Vagina (tissue), 2 donors: ENCODE results near the gene AIPL1. TPM values are rescaled to one million over a fixed set of nuclear protein-coding genes. Genes with fewer than 3 reads are reported as not detected.

Source experiments
- DNase-seq, 2 donors: peaks; one replicate each; pipeline ENCODE4 v3.0.0-alpha.2; 2017; ENCODE audit errors: extremely low spot score in 2 of 2
- H3K27ac ChIP-seq: fragments of 200-600 bp; sonication (generic); one replicate; pipeline ENCODE4 v1.5.1; 2019
- H3K27me3 ChIP-seq: fragments of 200-600 bp; sonication (generic); one replicate; pipeline ENCODE4 v1.5.1; 2019
- H3K36me3 ChIP-seq, 2 donors: fragments of 200-600 bp; sonication (generic); one replicate each; pipeline ENCODE4 v1.5.1; 2017 to 2019
- H3K4me1 ChIP-seq: fragments of 200-600 bp; sonication (generic); one replicate; pipeline ENCODE4 v1.5.1; 2019
- H3K4me3 ChIP-seq, 2 donors: fragments of 200-600 bp; sonication (generic); 1 replicate in 1 of 2; 2 replicates in 1 of 2; pipeline ENCODE4 v1.5.1; 2016 to 2019
- H3K9me3 ChIP-seq: fragments of 200-600 bp; sonication (generic); one replicate; pipeline ENCODE4 v1.5.1; 2019
- POLR2A ChIP-seq, 2 donors: fragments of 450-650 bp; IDR thresholded peaks; one replicate each; pipeline ENCODE4 v1.6.1; 2017; ENCODE audit warnings: antibody characterized with exemption in 2 of 2, mild to moderate bottlenecking in 2 of 2, moderate library complexity in 2 of 2
- POLR2AphosphoS5 ChIP-seq, 2 donors: sonication (generic); formaldehyde crosslinking; IDR thresholded peaks; one replicate each; pipeline ENCODE4 v1.9.0; 2017; ENCODE audit warnings: antibody characterized with exemption in 2 of 2, mild to moderate bottlenecking in 2 of 2, low read depth in 1 of 2; ENCODE audit not compliant: insufficient read depth in 1 of 2
- intact Hi-C: fragments of 100-400 bp; cut with DNase I; formaldehyde crosslinking; loops from one replicate; pipeline ENCODE4 v1.15.1; 2023
- total RNA-seq: library from RNA; depleted of rRNA; stranded (reverse); fragments of >200 nt; gene quantifications from one replicate; pipeline ENCODE4 v1.2.3, GENCODE V29; 2016
- TF ChIP-seq, protein P1 (sequence below), 3 experiments: fragments of 450-650 bp in 2 of 3; fragments of 200-600 bp in 1 of 3; sonication (generic) in 1 of 3; IDR thresholded peaks; one replicate each; pipeline ENCODE4 v1.5.1; 2017 to 2019; ENCODE audit warnings: antibody characterized with exemption in 3 of 3, mild to moderate bottlenecking in 2 of 3, moderate library complexity in 2 of 3

The AIPL1 gene
- total RNA-seq, 1 donor from 2014 or later: not detected

DNA sequence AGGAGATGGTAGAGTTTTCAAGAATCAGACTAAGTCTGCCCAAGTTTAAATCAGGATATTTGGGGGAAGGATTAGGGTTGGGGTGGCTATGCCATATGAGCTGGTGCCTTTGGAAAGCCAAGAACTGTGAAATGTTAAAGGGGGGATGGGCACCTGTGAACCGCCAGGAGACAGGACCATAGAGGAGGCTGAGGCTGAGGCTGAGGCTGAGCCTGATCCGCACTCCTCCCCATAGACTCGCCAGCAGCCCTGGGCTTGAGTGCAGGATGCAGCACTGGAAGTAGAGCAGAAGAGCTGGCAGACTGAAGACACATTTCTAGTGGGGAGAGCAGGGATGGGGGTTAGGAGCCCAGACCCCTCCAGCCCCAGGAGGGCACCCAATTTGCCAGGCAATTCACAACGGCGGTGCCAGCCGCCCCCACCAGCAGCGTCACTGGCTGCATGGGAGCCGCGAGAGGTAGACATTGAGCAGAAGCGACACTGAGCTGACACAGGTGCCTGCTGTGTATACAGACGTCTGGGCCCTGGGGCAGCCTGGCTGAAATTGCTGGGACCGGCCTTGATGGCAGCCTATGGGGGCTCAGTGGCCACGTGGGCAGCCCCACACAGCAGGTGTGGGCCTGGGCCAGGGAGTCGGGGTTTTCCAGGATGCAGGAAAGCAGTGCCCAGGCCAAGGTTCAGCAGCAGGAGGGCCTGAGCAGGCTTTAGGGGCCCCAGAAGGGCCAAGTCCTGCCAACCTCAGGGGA, 18.5 kb upstream of the AIPL1 start:
- Histone ChIP-seq H3K4me1 (peaks cover 8% of the 10 kb centered on the region), H3K27me3 (no peaks in the 10 kb centered on the region), H3K36me3 (no peaks in the 10 kb centered on the region), H3K27ac (no peak overlapping the region), H3K4me3 (no peak overlapping the region), H3K9me3 (no peaks in the 10 kb centered on the region)
- no peak for DNase-seq
- intact Hi-C loops: no loop called here
- TF ChIP-seq, protein P1, sequence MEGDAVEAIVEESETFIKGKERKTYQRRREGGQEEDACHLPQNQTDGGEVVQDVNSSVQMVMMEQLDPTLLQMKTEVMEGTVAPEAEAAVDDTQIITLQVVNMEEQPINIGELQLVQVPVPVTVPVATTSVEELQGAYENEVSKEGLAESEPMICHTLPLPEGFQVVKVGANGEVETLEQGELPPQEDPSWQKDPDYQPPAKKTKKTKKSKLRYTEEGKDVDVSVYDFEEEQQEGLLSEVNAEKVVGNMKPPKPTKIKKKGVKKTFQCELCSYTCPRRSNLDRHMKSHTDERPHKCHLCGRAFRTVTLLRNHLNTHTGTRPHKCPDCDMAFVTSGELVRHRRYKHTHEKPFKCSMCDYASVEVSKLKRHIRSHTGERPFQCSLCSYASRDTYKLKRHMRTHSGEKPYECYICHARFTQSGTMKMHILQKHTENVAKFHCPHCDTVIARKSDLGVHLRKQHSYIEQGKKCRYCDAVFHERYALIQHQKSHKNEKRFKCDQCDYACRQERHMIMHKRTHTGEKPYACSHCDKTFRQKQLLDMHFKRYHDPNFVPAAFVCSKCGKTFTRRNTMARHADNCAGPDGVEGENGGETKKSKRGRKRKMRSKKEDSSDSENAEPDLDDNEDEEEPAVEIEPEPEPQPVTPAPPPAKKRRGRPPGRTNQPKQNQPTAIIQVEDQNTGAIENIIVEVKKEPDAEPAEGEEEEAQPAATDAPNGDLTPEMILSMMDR (IDR thresholded peaks at IDR 0.05): no peak
- TF ChIP-seq POLR2A (IDR thresholded peaks at IDR 0.05) (no peak), POLR2AphosphoS5 (IDR thresholded peaks at IDR 0.05; ENCODE audit: insufficient read depth in 1 of 2, low read depth in 1 of 2) (no peak)

GRCh38 chr17:6452471-6453266, 17.7 kb upstream of the AIPL1 start:
- no peaks in the 10 kb centered on the region for H3K27me3 ChIP-seq
- no peaks in the 10 kb centered on the region for H3K9me3 ChIP-seq
- DNase-seq: no peak
- no peak overlapping the region for H3K27ac ChIP-seq
- no peak overlapping the region for H3K4me3 ChIP-seq
- no peak for TF ChIP-seq POLR2AphosphoS5 (IDR thresholded peaks at IDR 0.05; ENCODE audit: insufficient read depth in 1 of 2, low read depth in 1 of 2)
- no peak for TF ChIP-seq POLR2A (IDR thresholded peaks at IDR 0.05)
- TF ChIP-seq, protein P1 (IDR thresholded peaks at IDR 0.05): no peak
- peaks cover 8% of the 10 kb centered on the region for H3K4me1 ChIP-seq
- no peaks in the 10 kb centered on the region for H3K36me3 ChIP-seq
- intact Hi-C loops: no loop called here

- TF ChIP-seq POLR2A (IDR thresholded peaks at IDR 0.05) (no peak), POLR2AphosphoS5 (IDR thresholded peaks at IDR 0.05; ENCODE audit: insufficient read depth in 1 of 2, low read depth in 1 of 2) (no peak)
- TF ChIP-seq, protein P1 (IDR thresholded peaks at IDR 0.05): no peak
- H3K9me3 ChIP-seq: no peaks in the 10 kb centered on the region
- H3K4me1 ChIP-seq: peaks cover 8% of the 10 kb centered on the region
- H3K27me3 ChIP-seq: no peaks in the 10 kb centered on the region
- DNase-seq: no peak
- H3K36me3 ChIP-seq: no peaks in the 10 kb centered on the region
- no peak overlapping the region for H3K4me3 ChIP-seq
- no peak overlapping the region for H3K27ac ChIP-seq
- intact Hi-C loops: no loop called here
Observed at GRCh38 chr17:6450926-6451832, 16.3 kb upstream of the AIPL1 start.

DNA sequence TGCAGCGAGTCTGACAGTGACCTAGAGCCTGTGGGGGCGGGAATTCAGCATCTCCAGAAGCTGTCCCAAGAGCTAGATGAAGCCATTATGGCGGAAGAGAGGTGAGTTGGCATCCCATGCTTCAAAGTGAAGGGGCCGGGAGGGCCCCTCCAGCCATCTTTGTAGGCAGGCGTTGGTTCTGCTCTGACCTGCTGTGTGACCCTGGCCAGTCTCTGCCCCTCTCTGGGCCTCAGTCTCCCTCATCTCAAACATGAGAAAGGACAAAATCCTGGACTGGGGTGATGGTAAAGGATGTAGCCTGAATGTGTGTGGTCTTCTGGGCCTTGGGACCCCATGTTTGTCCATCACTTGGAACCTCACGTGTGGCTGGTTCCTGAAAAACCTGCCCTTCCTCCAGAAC, 14.4 kb upstream of the AIPL1 start:
- intact Hi-C loops: no loop called here
- H3K27me3 ChIP-seq: no peaks in the 10 kb centered on the region
- TF ChIP-seq, protein P1 (IDR thresholded peaks at IDR 0.05): no peak
- TF ChIP-seq POLR2AphosphoS5 (IDR thresholded peaks at IDR 0.05; ENCODE audit: insufficient read depth in 1 of 2, low read depth in 1 of 2) (no peak), POLR2A (IDR thresholded peaks at IDR 0.05) (no peak)
- H3K36me3 ChIP-seq: no peaks in the 10 kb centered on the region
- no peak overlapping the region for H3K27ac ChIP-seq
- no peaks in the 10 kb centered on the region for H3K9me3 ChIP-seq
- no peak overlapping the region for H3K4me3 ChIP-seq
- H3K4me1 ChIP-seq: peaks cover 6% of the 10 kb centered on the region
- no peak for DNase-seq
